HG02870 (cell line): ENCODE data around the gene SMC5.
"Not testable (repeated sequence)": the region's sequence is repeated elsewhere in the genome, so short reads cannot be mapped to it uniquely, and the experiment has no call there.

Experiments used
- ATAC-seq: cut with Tn5 transposase; IDR thresholded peaks from one replicate; pipeline ENCODE4 v1.9.1; 2021; ENCODE audit warnings: mild to moderate bottlenecking, moderate library complexity; ENCODE audit not compliant: unreplicated experiment

Gene SMC5

DNA sequence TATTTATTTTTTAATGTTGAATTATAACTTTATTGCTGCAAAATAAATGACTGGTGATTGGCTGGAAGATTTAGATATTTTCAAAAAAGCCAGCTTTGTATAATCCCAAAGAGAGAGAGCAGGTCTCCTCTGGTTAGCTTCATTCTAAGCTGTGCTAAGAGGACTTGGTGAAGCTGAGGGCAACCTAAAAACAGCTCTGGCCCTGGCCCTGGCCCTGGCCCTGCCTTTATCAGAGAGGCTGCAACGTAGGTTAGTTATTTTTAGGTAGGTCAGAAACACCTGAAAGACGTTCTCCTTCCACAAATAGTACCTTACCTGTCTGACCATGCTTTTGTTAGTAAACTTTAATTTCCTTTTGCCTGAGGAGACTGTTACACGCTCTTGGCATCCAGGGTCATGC, 97.0 kb downstream of the SMC5 start:
- no peak for ATAC-seq

DNA sequence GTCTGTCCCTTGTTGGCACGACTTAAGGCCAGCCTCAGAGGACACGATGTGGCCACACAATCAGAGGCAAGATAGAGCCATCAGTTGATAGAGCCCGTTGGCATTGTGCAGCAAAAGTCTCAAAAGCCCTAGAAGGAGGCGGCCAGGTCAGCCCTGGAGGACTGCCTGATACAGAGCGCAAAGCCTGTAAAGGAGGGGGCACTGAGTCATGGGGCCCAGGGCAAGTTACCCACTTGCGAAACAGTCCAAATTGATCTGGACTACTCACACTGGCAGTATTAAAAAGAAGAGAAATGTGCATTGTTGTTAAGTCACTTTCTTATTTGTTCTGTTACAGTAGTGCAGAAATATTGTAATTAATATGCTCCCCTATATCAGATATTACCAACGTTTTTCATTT, 104.2 kb downstream of the SMC5 start:
- ATAC-seq = no peak

DNA sequence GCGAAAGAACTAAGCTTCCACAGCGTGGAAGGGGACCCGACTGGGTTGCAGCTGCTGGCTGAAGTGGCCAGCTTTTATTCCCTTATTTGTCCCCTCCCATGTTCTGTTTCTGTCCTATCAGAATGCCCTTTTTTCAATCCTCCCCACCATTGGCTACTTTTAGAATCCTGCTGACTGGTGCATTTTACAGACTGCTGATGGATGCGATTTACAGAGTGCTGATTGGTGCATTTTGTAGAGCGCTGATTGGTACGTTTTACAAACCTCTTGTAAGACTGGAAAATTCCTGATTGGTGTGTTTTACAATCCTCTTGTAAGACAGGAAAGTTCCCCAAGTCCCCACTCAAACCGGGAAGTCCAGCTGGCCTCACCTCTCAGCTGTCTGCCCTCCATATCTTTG, 105.0 kb downstream of the SMC5 start:
- ATAC-seq = no peak

DNA sequence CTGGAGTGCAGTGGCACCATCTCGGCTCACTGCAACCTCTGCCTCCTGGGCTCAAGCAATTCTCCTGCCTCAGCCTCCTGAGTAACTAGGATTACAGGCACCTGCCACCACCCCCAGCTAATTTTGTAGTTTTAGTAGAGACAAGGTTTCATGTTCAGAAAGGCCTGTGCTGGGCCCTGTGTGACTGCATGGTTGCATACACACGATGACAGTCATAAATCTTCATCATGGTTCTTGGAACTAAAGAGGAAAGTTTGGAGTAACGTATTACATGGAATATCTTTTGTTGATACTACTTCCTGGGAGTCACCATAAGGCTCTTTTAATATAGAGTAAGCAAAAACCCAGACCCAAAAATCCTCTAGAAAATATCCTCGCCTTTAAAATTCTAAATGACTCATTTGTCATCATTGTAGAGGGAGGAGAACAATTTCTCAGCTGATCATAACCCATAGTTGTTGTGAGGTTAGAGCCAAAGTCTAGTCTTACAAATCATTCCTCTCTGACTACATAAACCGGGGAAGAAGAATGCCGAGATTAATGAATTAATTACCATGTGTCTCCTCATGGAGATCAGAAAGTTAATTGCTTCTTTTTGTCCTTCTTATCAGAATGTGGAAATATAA, 108.6 kb downstream of the SMC5 start:
- ATAC-seq = no peak

DNA sequence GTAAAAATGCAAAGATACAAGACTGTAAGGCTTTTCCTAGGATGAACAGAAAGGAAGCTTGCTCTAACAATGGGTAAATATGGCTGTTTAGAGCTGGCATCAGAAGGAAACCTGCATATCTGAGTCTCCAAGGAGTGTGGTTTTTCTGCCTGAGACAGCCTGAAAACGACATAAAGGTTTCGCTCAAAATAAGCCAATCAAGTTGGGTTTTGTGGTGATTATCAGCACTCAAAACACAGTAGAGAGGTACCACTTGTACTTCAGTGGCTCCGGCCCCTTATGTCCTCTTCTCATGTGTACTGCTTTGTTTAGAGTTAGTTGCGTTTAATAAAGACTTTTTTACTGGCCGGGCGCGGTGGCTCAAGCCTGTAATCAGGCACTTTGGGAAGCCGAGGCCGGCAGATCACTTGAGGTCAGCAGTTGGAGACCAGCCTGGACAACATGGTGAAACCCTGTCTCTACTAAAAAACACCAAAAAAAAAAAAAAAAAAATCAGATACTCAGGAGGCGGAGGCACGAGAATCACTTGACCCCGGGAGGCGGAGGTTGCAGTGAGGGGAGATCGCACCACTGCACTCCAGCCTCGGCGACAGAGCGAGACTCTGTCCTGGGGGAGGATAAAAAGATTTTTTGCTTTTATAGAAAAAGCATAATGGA, 116.3 kb downstream of the SMC5 start:
- no peak for ATAC-seq

DNA sequence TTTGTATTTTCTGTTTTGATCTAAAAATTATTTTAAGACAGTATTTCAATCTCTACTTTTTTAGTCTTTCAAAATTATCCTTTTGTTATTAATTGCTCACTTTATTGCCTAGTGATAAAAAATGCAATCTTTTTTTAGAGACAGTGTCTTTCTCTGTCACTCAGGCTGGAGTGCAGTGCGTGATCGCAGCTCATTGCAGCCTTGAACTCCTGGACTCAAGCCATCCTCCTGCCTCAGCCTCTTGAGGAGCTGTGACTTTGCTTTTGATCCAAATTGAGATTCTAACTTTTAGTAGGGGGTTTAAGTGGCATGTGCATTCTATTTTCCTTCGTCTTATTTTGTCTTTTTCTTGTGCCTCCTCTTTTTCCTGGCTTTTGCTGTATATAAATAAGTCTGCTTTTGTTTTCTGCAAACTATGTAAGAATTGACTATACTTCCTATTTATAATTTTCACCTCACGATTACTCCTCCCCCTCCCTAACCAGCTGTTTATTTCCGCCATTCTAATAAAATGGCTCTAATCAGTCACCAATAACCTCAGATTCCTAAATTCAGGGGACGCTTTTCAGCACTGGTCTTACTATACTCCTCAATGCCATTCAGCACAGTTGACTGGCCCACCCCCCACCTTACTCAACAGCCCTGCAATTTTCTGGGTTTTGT, 123.4 kb downstream of the SMC5 start:
- no peak for ATAC-seq

DNA sequence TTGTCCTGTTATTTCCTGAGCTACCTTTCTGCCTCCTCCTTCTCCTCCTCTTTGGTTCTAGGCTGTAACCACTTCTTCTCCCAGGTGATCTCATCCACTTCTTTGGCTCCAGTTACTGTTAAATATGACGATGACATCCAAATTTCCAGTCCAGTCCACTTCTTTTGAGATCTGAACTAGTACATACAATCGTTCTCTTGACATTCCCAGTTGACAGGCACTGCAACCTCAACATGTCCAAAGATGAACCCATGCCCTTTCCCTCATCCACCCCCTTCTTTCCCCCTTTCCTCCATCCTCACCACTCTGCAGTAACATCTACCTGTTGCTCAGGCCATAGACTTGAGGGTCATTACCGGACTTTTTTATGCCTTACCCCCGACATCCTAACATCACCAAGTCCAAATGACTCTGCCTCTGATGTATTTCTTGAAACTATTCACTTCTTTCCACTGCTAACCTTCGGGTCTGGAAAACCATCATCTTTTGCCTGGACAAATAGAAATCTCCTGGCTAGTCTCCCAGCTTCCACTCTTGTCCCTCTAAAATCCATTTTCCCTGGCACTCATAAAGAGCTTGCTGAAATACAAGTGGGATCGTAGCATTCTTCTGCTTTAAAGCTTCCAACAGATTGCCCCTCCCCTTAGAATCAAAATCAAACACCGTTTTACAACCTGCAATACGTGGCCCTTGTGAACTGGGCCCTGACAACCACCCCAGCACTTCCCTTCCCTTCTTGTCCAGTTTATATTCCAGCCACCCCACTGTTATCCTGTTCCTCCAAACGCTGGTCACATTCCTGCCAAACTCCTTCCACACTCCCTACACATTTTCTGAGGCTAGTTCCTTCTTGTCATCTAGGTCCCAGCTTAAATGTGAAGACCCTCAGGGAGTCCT, 124.2 kb downstream of the SMC5 start:
- ATAC-seq = no peak

DNA sequence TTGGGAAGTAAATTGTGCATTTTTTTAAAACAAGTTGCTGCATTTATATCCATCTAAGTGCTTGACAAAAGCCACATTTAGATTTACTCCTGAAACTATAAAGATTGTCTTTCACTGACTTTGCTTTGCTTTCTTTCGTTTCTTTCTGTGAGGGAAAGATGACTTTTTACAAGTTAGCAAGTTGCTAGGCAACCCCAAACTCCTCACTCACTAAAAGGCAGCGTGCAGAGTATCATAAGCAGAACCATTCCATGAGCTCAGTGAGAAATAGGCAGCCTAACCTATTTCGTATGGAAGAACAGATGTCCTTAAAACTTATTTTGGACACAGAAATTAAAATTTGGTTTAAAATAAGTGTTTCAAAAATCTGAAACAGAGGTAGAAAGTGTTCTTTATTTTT, 126.6 kb downstream of the SMC5 start:
- no peak for ATAC-seq

DNA sequence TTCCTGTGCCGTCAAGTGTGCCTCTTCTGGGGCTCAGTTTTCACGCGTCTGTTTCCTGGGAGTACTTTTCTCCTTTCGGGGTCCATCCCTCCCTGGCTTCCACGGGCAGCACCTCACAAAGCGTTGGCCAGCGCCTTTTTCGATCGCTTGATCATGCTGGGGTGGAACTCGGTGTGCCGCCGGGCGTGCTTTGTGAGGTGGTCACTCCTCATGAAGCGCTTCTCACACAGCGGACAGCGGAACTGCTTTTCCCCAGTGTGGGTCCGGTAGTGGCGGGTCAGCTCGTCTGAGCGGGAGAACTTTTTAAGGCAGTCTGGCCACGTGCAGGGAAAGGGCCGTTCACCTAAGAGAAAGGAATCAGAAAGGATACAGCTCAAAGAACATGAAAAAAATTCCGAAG, 128.9 kb downstream of the SMC5 start:
- no peak for ATAC-seq

DNA sequence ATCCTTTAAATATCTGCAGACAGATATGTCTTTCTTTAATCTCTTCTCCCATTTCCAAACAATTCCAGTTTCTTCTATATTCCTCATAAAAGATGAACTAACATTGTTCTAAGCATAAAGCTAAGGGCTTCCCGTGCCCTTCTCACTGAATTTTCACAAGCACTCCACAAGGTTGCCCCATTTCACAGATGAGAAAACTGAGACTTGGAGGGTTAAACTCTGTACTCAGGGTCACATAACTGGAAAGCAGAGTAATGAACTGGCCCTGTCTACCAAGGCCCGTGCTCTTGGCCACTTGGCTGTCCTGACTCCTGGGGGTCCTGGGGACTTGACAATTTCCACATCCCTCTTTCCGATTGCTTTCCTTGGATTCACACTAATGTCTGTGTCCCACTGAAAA, 130.4 kb downstream of the SMC5 start:
- ATAC-seq = no peak

DNA sequence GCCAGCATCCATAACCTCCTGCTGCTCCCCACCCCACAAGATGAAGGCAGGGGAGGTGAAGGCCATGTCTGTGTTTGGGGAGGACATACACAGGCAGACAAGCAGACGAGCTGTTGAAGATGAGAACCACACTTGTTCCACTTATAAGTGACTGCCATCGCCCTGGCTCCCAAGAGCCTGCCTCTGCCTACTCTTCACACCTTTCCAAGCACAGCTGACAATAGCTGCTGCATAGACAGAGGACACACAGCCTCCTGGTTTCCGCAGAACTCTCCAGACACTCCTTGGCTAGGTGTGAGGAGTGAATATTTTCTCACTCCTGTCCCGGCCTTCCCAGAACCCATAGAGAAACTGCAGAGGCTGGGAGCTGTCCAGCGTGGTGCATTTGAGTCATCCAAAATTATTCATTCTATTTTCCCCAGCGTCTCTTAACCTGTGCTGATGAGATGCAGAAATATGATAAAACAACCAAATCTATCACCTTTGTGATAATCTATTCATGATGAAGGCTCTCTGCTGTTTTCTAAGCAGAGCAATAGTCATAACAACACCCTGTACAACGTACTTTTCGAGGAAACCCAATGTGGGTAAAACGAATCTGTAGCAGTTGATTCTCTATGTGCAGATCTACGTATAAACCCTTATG, 131.0 kb downstream of the SMC5 start:
- no peak for ATAC-seq

DNA sequence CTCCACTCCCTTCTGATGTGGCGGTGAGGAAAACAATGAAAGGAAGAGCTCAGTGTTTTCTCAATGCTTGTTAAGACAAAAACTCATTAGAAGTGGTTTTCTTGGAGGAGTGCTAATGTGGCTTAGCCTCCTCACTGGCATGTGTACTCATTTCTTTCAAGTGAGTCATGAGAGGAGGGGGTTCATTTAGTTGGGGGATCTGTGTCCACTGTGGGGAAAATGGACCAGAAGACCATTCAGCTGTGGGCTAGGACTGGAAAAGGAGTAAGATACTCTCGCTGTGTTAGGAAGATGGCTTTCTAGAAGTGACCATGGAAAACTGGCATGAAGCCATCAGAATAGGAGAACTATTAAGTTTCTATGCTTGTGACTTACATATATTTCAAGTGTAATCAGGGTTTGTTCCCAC, 132.2 kb downstream of the SMC5 start:
- ATAC-seq = no peak

DNA sequence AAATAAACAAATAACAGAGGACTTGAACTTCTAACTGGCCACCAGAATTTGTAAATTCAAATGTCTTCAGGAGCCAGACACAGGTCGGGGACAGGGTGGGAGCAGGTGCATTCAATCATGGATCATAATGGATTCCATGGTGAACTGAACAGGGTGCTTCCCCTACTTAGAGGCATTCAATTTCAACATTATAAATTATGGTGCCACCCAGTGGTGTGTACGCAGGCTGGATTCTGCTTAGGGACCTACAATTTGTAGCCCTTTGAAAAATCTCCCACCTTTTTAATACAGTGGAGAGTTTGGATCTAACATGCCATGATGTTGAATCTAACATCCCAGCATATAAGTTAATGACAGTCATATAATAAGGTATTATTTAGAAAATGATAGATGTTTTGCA, 133.4 kb downstream of the SMC5 start:
- no peak for ATAC-seq

DNA sequence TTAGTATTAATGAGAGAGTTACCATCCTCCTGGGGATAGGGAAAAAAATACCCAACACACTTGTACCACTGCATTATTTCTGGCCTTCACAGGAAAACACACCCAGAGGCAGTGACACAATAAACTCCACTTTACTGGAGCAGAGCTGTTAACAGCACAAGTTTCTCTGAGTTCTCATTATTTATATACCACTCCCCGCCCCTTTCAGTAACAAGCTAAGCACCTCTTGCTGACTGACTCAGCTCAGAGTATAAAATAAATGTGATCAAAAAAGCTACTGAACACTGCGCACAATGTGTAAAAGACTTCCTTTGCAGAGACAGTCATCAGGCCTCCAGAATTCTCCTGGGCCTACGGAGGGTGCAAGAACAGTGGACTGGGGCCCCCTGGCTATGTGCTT, 134.1 kb downstream of the SMC5 start:
- no peak for ATAC-seq

DNA sequence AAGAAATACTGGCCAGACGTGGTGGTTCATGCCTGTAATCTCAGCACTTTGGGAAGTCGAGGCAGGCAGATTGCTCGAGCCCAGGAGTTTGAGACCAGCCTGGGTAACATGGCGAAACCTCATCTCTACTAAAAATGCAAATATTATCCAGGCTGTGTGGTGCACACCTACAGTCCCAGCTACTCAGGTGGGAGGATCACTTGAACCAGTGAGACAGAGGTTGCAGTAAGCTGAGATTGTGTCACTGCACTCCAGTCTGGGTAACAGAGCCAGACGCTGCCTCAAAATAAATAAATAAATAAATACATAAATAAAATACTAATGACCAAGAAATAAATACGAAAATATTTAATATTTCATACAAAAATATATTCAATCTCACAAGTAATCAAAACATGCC, 136.9 kb downstream of the SMC5 start:
- no peak for ATAC-seq

DNA sequence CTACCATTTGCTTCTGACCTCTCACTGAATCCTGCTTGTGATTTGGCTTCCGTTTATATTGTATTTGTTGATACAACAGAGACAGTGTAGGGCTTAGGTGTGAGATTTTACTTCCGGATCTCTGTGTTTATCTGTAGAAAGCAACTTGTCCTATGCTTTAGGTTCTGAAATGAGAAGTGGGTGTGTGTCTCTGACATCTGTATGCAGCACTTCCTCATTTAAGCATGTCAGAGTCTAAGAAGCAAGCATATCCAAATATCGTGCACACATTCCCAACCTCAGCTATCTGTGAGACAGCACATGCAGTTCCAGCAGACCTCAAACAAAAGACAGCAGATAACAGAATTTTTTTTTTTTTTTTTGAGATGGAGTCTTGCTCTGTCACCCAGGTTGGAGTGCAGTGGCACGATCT, 139.4 kb downstream of the SMC5 start:
- peak; percentile 98 for ATAC-seq

DNA sequence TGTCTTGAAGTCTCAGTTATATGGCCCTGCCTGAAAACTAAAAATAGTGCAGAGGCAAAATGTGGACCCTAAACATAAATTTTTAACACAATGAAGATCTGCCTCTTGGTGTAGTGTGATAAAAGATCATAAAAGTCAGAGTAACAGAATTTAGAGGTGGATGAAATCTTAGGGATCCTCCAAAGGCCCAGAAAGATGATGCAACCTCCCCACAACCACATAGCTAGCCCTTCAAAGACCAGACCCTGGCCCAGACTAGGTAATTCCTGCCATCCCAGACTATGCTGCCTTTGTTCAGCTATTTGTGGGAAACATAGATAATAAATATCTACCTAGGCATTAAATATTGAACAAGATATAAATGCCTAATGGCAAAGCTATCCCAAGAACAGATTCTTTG, 140.4 kb downstream of the SMC5 start:
- ATAC-seq = no peak

DNA sequence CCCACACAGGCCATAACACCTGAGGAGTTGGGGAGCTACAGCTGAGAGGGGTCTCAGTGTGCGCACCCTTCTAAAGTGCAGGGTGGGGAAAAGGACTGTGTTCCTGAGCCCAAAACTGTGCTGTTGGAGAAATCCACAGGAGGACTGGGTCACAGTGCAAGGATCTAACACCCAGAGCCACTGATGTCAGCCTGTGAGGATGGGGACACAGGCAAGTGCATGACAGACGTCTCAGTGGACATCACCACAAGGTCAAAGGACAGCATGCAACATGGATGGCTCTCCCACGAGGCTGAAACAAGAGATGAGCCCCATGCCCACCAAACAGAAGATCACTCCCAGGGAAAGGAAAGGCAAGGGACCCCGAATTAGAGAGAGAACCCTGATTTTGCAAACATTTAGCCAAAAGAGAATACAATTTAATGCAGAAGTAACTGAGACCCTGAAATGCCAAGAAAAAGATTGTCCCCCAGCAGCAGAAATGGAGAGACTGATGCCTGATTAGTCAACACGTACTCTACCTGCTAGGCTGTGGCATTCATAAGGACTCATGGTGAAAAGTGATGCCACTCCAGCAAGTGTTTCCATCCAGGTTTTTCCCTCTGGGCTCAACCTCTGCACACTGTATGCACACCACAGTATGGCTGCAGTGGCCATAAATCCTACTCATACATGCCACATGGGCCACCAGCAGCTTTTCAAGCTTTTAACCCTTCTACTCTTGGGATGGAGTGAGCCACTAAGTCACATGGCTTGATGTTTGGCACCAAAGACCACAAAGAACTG, 141.5 kb downstream of the SMC5 start:
- ATAC-seq = no peak

DNA sequence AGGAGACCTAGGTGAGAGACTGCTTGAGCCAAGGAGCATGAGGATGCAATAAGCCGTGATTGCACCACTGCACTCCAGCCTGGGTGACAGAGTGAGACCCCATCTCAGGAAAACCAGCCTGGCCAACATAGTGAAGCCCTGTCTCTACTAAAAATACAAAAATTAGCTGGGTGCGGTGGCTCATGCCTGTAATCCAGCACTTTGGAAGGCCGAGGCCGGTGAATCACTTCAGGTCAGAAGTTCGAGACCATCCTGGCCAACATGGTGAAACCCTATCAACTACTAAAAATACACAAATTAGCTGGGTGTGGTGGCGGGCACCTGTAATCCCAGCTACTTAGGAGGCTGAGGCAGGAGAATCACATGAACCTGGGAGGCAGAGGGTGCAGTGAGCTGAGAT, 142.5 kb downstream of the SMC5 start:
- not testable (repeated sequence) for ATAC-seq

DNA sequence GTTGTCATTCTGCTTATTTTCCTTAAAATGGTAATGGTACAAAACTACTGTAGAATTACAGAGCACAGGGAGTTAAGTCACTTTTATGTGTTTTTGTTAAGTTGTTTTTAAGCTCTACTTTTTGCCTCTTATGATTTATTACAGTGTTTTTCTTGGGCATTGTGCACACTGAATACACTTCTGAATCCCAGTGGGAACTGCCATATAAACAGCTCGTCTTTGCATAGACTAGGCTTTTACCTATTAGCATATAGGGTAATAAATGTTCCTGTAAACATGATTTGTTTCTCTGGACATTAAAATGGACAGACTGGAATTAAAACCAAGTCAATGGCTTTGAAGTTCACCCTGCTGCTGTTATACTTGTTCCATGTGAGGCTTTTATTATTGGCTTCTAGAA, 143.4 kb downstream of the SMC5 start:
- no peak for ATAC-seq
